HCT116 (cell line): ENCODE measurements around the gene TXNDC17. TPM values are rescaled to one million over a fixed set of nuclear protein-coding genes. Genes with fewer than 3 reads are reported as not detected.

Source experiments
- ATAC-seq: fragments of 200-7000 bp; cut with Tn5 transposase; 2 replicates; pipeline ENCODE4 v1.9.1; 2020; ENCODE audit warnings: mild to moderate bottlenecking, moderate library complexity
- Bru-seq: library from RNA; stranded (reverse); fragments of 400-500 nt; gene quantifications from one replicate; lab custom pipeline; 2021; lab: Mats Ljungman, UMichigan
- BruChase-seq, 2 experiments: library from RNA; stranded (reverse); fragments of 400-500 nt; gene quantifications; one replicate each; lab custom pipeline; 2021; lab: Mats Ljungman, UMichigan
- BruUV-seq: library from RNA; stranded (reverse); fragments of 400-500 nt; replicated peaks from 2 replicates; lab custom pipeline; 2021; lab: Mats Ljungman, UMichigan
- CTCF ChIA-PET: fragments of 300-600 bp; sonication (Branson Sonifier 250); formaldehyde crosslinking; loops from one replicate; lab custom pipeline; 2021; ENCODE audit warnings: antibody characterized with exemption; lab: Charles Lee
- POLR2A ChIA-PET: fragments of 300-600, 350-600 bp; sonication (Branson Sonifier 250); formaldehyde crosslinking; loops from one replicate; lab custom pipeline; 2021; ENCODE audit warnings: antibody characterized with exemption; lab: Charles Lee
- RAD21 ChIA-PET, 2 experiments: fragments of 300-600 bp; sonication (Branson Sonifier 250); formaldehyde crosslinking; loops; one replicate each; lab custom pipeline; 2023; ENCODE audit warnings: low total read pairs in 2 of 2; ENCODE audit not compliant: uncharacterized antibody in 2 of 2, unreplicated experiment in 2 of 2, low non-redundant PET in 1 of 2; lab: Charles Lee
- DNase-seq: peaks from one replicate; pipeline ENCODE4 v3.0.0-alpha.2; 2010; ENCODE audit warnings: low read depth, low spot score
- H2AFZ ChIP-seq: fragments of 200-600 bp; shearing (Covaris generic), sonication (generic); 2 replicates; pipeline ENCODE4 v1.6.1; 2017; ENCODE audit warnings: low read depth, mixed run types, mixed read lengths, antibody characterized with exemption, low read length; ENCODE audit not compliant: poor library complexity, severe bottlenecking
- H3K27ac ChIP-seq: 2 replicates; pipeline ENCODE4 v1.5.1; 2012; ENCODE audit warnings: low read depth, low read length
- H3K27me3 ChIP-seq: fragments of 200-600 bp; sonication (generic); 2 replicates; pipeline ENCODE4 v1.6.1; 2016; ENCODE audit warnings: mixed run types, low read length, mixed read lengths; ENCODE audit not compliant: insufficient read depth
- H3K36me3 ChIP-seq, 2 experiments: fragments of 200-500 bp in 1 of 2; fragments of 200-600 bp in 1 of 2; sonication (Bioruptor generic) in 1 of 2; sonication (generic) in 1 of 2; 2 replicates each; pipeline versions ENCODE4 v1.5.1 to v1.6.1; 2014 to 2016; ENCODE audit warnings: low read length in 2 of 2, inconsistent platforms in 1 of 2, mixed read lengths in 1 of 2, mixed run types in 1 of 2; ENCODE audit not compliant: insufficient read depth in 2 of 2, control insufficient read depth in 1 of 2
- H3K4me1 ChIP-seq, 2 experiments: fragments of 200-600 bp in 1 of 2; sonication (generic) in 1 of 2; 2 replicates each; pipeline versions ENCODE4 v1.5.1 to v1.6.1; 2012 to 2017; ENCODE audit warnings: low read length in 2 of 2, inconsistent platforms in 1 of 2, mild to moderate bottlenecking in 1 of 2, mixed read lengths in 1 of 2, mixed run types in 1 of 2, moderate library complexity in 1 of 2; ENCODE audit not compliant: insufficient read depth in 2 of 2, control insufficient read depth in 1 of 2
- H3K4me2 ChIP-seq: fragments of 200-600 bp; sonication (generic); 2 replicates; pipeline ENCODE4 v1.6.1; 2017; ENCODE audit warnings: mixed run types, low read length, mixed read lengths
- H3K4me3 ChIP-seq, 2 experiments: fragments of 200-600 bp in 1 of 2; sonication (generic) in 1 of 2; replicated peaks in 1 of 2; 2 replicates each; pipeline ENCODE4 v1.5.1; 2011 to 2016; ENCODE audit warnings: low read length in 2 of 2, control low read depth in 1 of 2, low read depth in 1 of 2, mild to moderate bottlenecking in 1 of 2, mixed read lengths in 1 of 2, mixed run types in 1 of 2
- H3K79me2 ChIP-seq: fragments of 200-600 bp; sonication (generic); 2 replicates; pipeline ENCODE4 v1.6.1; 2017; ENCODE audit warnings: mild to moderate bottlenecking, mixed run types, low read length, moderate library complexity, mixed read lengths; ENCODE audit not compliant: insufficient read depth
- H3K9ac ChIP-seq: fragments of 200-600 bp; sonication (generic); 2 replicates; pipeline ENCODE4 v1.6.1; 2016; ENCODE audit warnings: low read length, mixed read lengths
- H3K9me2 ChIP-seq: fragments of 200-600 bp; sonication (generic), shearing (Covaris generic); 2 replicates; pipeline ENCODE4 v1.6.1; 2017; ENCODE audit warnings: mixed run types, mild to moderate bottlenecking, moderate library complexity; ENCODE audit not compliant: insufficient read depth
- H3K9me3 ChIP-seq, 2 experiments: fragments of 200-500 bp in 1 of 2; fragments of 200-600 bp in 1 of 2; sonication (Bioruptor generic) in 1 of 2; sonication (generic) in 1 of 2; 2 replicates each; pipeline ENCODE4 v1.6.1; 2014 to 2017; ENCODE audit warnings: low read length in 2 of 2, mixed read lengths in 2 of 2, inconsistent platforms in 1 of 2, low read depth in 1 of 2, mild to moderate bottlenecking in 1 of 2, mixed run types in 1 of 2, moderate library complexity in 1 of 2; ENCODE audit not compliant: control insufficient read depth in 1 of 2, insufficient read depth in 1 of 2
- H4K20me1 ChIP-seq: fragments of 200-600 bp; sonication (generic), shearing (Covaris generic); 2 replicates; pipeline ENCODE4 v1.6.1; 2017; ENCODE audit warnings: mixed run types, mild to moderate bottlenecking, moderate library complexity; ENCODE audit not compliant: insufficient read depth
- ATF3 ChIP-seq: IDR thresholded peaks from 2 replicates; pipeline ENCODE4 v1.6.1; 2012
- CBX3 ChIP-seq: IDR thresholded peaks from 2 replicates; pipeline ENCODE4 v1.6.1; 2012; ENCODE audit warnings: low read depth
- CEBPB ChIP-seq: IDR thresholded peaks from 2 replicates; pipeline ENCODE4 v1.6.1; 2012; ENCODE audit warnings: low read depth
- CTCF ChIP-seq, 3 experiments: fragments of 200-600 bp in 1 of 3; sonication (generic) in 1 of 3; IDR thresholded peaks in 2 of 3; conservative IDR thresholded peaks in 1 of 3; 2 replicates each; pipeline ENCODE4 v1.5.1; 2012 to 2017; ENCODE audit warnings: low read depth in 2 of 3, low read length in 2 of 3, antibody characterized with exemption in 1 of 3, borderline replicate concordance in 1 of 3, control low read depth in 1 of 3, mild to moderate bottlenecking in 1 of 3, mixed read lengths in 1 of 3, mixed run types in 1 of 3, moderate library complexity in 1 of 3; ENCODE audit not compliant: insufficient read depth in 1 of 3
- EGR1 ChIP-seq: IDR thresholded peaks from 2 replicates; pipeline ENCODE4 v1.6.1; 2012; ENCODE audit warnings: low read depth
- ELF1 ChIP-seq: IDR thresholded peaks from 2 replicates; pipeline ENCODE4 v1.6.1; 2012; ENCODE audit warnings: low read depth, borderline replicate concordance
- EZH2 ChIP-seq: fragments of 200-600 bp; sonication (generic); IDR thresholded peaks from 2 replicates; pipeline ENCODE4 v1.6.1; 2017; ENCODE audit warnings: antibody characterized with exemption, mixed run types
- EZH2phosphoT487 ChIP-seq: fragments of 200-600 bp; IDR thresholded peaks from 2 replicates; pipeline ENCODE4 v1.6.1; 2018; ENCODE audit warnings: antibody characterized with exemption, borderline replicate concordance
- FOSL1 ChIP-seq: IDR thresholded peaks from 2 replicates; pipeline ENCODE4 v1.6.1; 2012; ENCODE audit warnings: low read depth
- JUND ChIP-seq: IDR thresholded peaks from 2 replicates; pipeline ENCODE4 v1.6.1; 2012
- MAX ChIP-seq: IDR thresholded peaks from 2 replicates; pipeline ENCODE4 v1.6.1; 2012
- POLR2AphosphoS5 ChIP-seq: IDR thresholded peaks from 2 replicates; pipeline ENCODE4 v1.6.1; 2011; ENCODE audit warnings: mild to moderate bottlenecking, low read depth, low read length, moderate library complexity
- RAD21 ChIP-seq: IDR thresholded peaks from 2 replicates; pipeline ENCODE4 v1.6.1; 2012; ENCODE audit warnings: low read depth, mild to moderate bottlenecking
- REST ChIP-seq: IDR thresholded peaks from 2 replicates; pipeline ENCODE4 v1.6.1; 2012; ENCODE audit warnings: low read depth
- SIN3A ChIP-seq: IDR thresholded peaks from 2 replicates; pipeline ENCODE4 v1.6.1; 2012; ENCODE audit warnings: low read depth
- SRF ChIP-seq: IDR thresholded peaks from 2 replicates; pipeline ENCODE4 v1.6.1; 2012; ENCODE audit warnings: low read depth
- TCF7L2 ChIP-seq: IDR thresholded peaks from 2 replicates; pipeline ENCODE4 v1.7.0; 2011; ENCODE audit warnings: borderline replicate concordance, inconsistent platforms; ENCODE audit not compliant: insufficient read depth, insufficient read length; ENCODE audit errors: extremely low read depth
- YY1 ChIP-seq: IDR thresholded peaks from 2 replicates; pipeline ENCODE4 v1.6.1; 2011; ENCODE audit warnings: low read length, low read depth, moderate library complexity, mild to moderate bottlenecking; ENCODE audit not compliant: insufficient replicate concordance; ENCODE audit errors: extremely low read depth
- ZFX ChIP-seq: fragments of 450-650 bp; IDR thresholded peaks from 2 replicates; pipeline ENCODE4 v1.6.1; 2017
- ZNF274 ChIP-seq: fragments of 200-500 bp; sonication (Bioruptor generic); IDR thresholded peaks from 2 replicates; pipeline ENCODE4 v1.6.1; 2014; ENCODE audit warnings: mild to moderate bottlenecking, low read depth, low read length, inconsistent platforms
- intact Hi-C: fragments of 100-400 bp; cut with micrococcal nuclease; formaldehyde crosslinking; loops from 2 replicates; pipeline ENCODE4 v1.10.0; 2022
- long read RNA-seq: library from polyadenylated mRNA; unstranded; transcript quantifications from one replicate; pipeline ENCODE4 v2.0.0, GENCODE V29; 2021; ENCODE audit not compliant: unreplicated experiment
- polyA plus RNA-seq: library from polyadenylated mRNA; unstranded; fragments of >200 nt; gene quantifications from 2 replicates; pipeline ENCODE4 v1.2.1, GENCODE V29; 2012; ENCODE audit warnings: missing spikeins
- total RNA-seq: library from RNA; stranded (reverse); gene quantifications from one replicate; pipeline ENCODE4 v1.2.1, GENCODE V29; 2021; ENCODE audit not compliant: unreplicated experiment

Gene TXNDC17
- total RNA-seq (121 TPM), Bru-seq, nascent RNA (percentile 84 among the genes with signal in this experiment), BruChase-seq, experiment 1, labeled RNA remaining after a 6-hour chase (percentile 84 among the genes with signal in this experiment), BruChase-seq, experiment 2, labeled RNA remaining after a 2-hour chase (percentile 67 among the genes with signal in this experiment)
- polyA plus RNA-seq: 194 and 203 TPM in 2 replicates
- long read RNA-seq, transcript TXNDC17-203 (3 exons, 420 nt): minor isoform, 36 of 159 reads
- long read RNA-seq, transcript TXNDC17-206 (1 exons, 2,100 nt): minor isoform, 43 of 159 reads
- long read RNA-seq, transcript TXNDC17-202 (4 exons, 459 nt): minor isoform, 6 of 159 reads
- long read RNA-seq, transcript TXNDC17-201 (4 exons, 2,219 nt): major isoform, 50 of 159 reads
- long read RNA-seq, partial matches to known transcripts: 21 of 159 reads
- long read RNA-seq, other reads (novel, unspliced or antisense): 2 of 159 reads

- intact Hi-C loops: loop anchor here (2.0 to 10.0 kb wide), 2 partner anchors 168 to 1056 kb away; partner anchors contain the start of gene NLRP1
- POLR2A ChIA-PET: no interaction called here
- Histone ChIP-seq H4K20me1 (no peaks in the 10 kb centered on the region), H3K4me1 (peaks cover 13 to 29% of the 10 kb centered on the region in 2 experiments; a peak in 3 of 4 replicates), H3K9me2 (no peaks in the 10 kb centered on the region), H3K4me2 (peak within 1 kb of the TSS; percentile 85), H3K27ac (peak within 1 kb of the TSS; percentile 94), H2AFZ (peak within 1 kb of the TSS; percentile 63), H3K9ac (peak within 1 kb of the TSS; percentile 84), H3K36me3 (peaks cover 16 to 20% of the 10 kb centered on the region in 2 experiments; a peak in 3 of 4 replicates), H3K4me3 (peak within 1 kb of the TSS; percentile 79 to 88), H3K9me3 (no peaks in the 10 kb centered on the region), H3K27me3 (no peaks in the 10 kb centered on the region), H3K79me2 (peaks cover 65% of the 10 kb centered on the region)
- peak; percentile 83 for DNase-seq
- CTCF ChIA-PET: no interaction called here
- no TSS peak for BruUV-seq
- ATAC-seq: peak; percentile 90
- RAD21 ChIA-PET: interaction anchor here in 1 of 2 experiments (0.7 kb wide), 1 partner anchor 16 kb away, joined by 3 read pairs; no protein-coding TSS in a partner anchor
- TF ChIP-seq FOSL1: no peak
- peak; percentile 98 for TF ChIP-seq SIN3A
- peak; percentile 86 for TF ChIP-seq MAX
- TF ChIP-seq ZFX: peak; percentile 96
- TF ChIP-seq YY1: peak; percentile 19
- no peak for TF ChIP-seq EZH2phosphoT487
- no peak for TF ChIP-seq ZNF274
- no peak for TF ChIP-seq REST
- TF ChIP-seq SRF: no peak
- TF ChIP-seq ELF1: peak; percentile 96
- no peak for TF ChIP-seq CTCF (IDR thresholded peaks at IDR 0.05 in 2 of 3, conservative IDR thresholded peaks at IDR 0.05 in 1 of 3; ENCODE audit: borderline replicate concordance in 1 of 3, insufficient read depth in 1 of 3, low read depth in 2 of 3, low read length in 2 of 3)
- no peak for TF ChIP-seq RAD21
- no peak; the same call in 1 of the 2 replicates for TF ChIP-seq JUND
- peak; percentile 92 for TF ChIP-seq EGR1
- TF ChIP-seq POLR2AphosphoS5: peak; percentile 97
- no peak for TF ChIP-seq CEBPB
- TF ChIP-seq CBX3: no peak
- no peak for TF ChIP-seq EZH2
- TF ChIP-seq TCF7L2: peak; percentile 90
- TF ChIP-seq ATF3: no peak
Measured at GRCh38 chr17:6640536-6641246, at the start of gene TXNDC17, which contains the start of gene KIAA0753. Gene TXNDC17, plus strand, starts transcription at chr17:6641060. Its CDS starts 23 bp downstream, at chr17:6641083. Gene KIAA0753, minus strand, starts transcription at chr17:6640711. Its CDS starts 5,608 bp downstream, at chr17:6635103.
